Testis (tissue), 2 donors: Measurements from ENCODE around the gene DGKZ.

Experiments used
- CTCF ChIP-seq, 3 experiments: fragments of 450-650 bp in 2 of 3; fragments of 200-600 bp in 1 of 3; sonication (generic) in 1 of 3; IDR thresholded peaks; one replicate each; pipeline ENCODE4 v1.5.1; 2016 to 2019; ENCODE audit warnings: antibody characterized with exemption in 3 of 3, mild to moderate bottlenecking in 2 of 3, moderate library complexity in 1 of 3
- POLR2A ChIP-seq: fragments of 450-650 bp; IDR thresholded peaks from one replicate; pipeline ENCODE4 v1.6.1; 2017; ENCODE audit warnings: antibody characterized with exemption, mild to moderate bottlenecking, moderate library complexity

DNA sequence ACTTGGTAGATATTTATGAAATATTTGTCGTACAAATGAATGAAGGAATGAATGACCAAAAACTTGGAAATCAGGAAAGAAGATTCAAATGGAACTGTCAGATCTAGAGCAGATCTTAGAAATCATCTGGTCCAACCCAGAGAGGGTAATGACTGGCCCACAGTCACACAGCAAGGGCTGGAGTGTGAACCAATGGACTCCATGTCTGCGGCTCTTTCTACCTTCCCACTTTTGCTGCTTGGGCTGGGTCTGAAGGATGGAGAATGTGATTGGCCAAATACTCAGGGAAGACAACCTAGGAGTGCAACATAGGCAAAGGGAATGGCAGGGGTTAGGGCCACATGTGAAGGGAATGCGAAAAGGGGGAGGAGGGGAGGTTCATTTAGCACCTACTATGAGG lies 5.8 kb upstream of the DGKZ start:
- TF ChIP-seq POLR2A (no peak), CTCF (IDR thresholded peaks at IDR 0.05) (no peak)
